OCI-LY1 (cell line): ENCODE measurements around the gene CDH26.

Experiments
- H2AFZ ChIP-seq: fragments of 200-600 bp; sonication (generic), shearing (Covaris generic); 2 replicates; pipeline ENCODE4 v1.6.0; 2014; ENCODE audit warnings: antibody characterized with exemption, mild to moderate bottlenecking, low read length
- H3F3A ChIP-seq: fragments of 200-600 bp; sonication (generic), shearing (Covaris generic); 2 replicates; pipeline ENCODE4 v1.6.0; 2014; ENCODE audit warnings: mild to moderate bottlenecking, antibody characterized with exemption, low read length, moderate library complexity; ENCODE audit not compliant: insufficient read depth
- H3K27ac ChIP-seq: fragments of 200-600 bp; sonication (generic); 2 replicates; pipeline ENCODE4 v1.5.1; 2014; ENCODE audit warnings: low read length, mixed run types, mild to moderate bottlenecking, low read depth; ENCODE audit not compliant: poor library complexity, severe bottlenecking
- H3K27me3 ChIP-seq: fragments of 200-600 bp; sonication (generic); 2 replicates; pipeline ENCODE4 v1.6.0; 2014; ENCODE audit warnings: antibody characterized with exemption, mild to moderate bottlenecking, low read length, moderate library complexity; ENCODE audit not compliant: insufficient read depth
- H3K36me3 ChIP-seq: fragments of 200-600 bp; sonication (generic); 2 replicates; pipeline ENCODE4 v1.6.1; 2014; ENCODE audit warnings: mild to moderate bottlenecking, antibody characterized with exemption, low read length, moderate library complexity, mixed read lengths; ENCODE audit not compliant: insufficient read depth
- H3K4me1 ChIP-seq: fragments of 200-600 bp; sonication (generic); 2 replicates; pipeline ENCODE4 v1.5.1; 2014; ENCODE audit warnings: mild to moderate bottlenecking, low read length, moderate library complexity; ENCODE audit not compliant: insufficient read depth, severe bottlenecking
- H3K4me2 ChIP-seq: fragments of 200-600 bp; sonication (generic), shearing (Covaris generic); 2 replicates; pipeline ENCODE4 v1.6.1; 2014; ENCODE audit warnings: low read length
- H3K4me3 ChIP-seq: fragments of 200-600 bp; sonication (generic); 2 replicates; pipeline ENCODE4 v1.5.1; 2014; ENCODE audit warnings: low read length, low read depth, mild to moderate bottlenecking, mixed read lengths; ENCODE audit not compliant: poor library complexity, severe bottlenecking
- H3K79me2 ChIP-seq: fragments of 200-600 bp; shearing (Covaris generic); 2 replicates; pipeline ENCODE4 v1.6.1; 2016; ENCODE audit warnings: mixed run types, low read length, mixed read lengths; ENCODE audit not compliant: insufficient read depth
- H3K9ac ChIP-seq: fragments of 200-600 bp; sonication (generic), shearing (Covaris generic); 2 replicates; pipeline ENCODE4 v1.6.1; 2014; ENCODE audit warnings: mild to moderate bottlenecking, low read length, mixed read lengths
- H3K9me2 ChIP-seq: fragments of 200-600 bp; sonication (generic), shearing (Covaris generic); 2 replicates; pipeline ENCODE4 v1.6.1; 2014; ENCODE audit warnings: low read depth, mild to moderate bottlenecking, low read length, mixed read lengths
- H3K9me3 ChIP-seq: fragments of 200-600 bp; shearing (Covaris generic); 2 replicates; pipeline ENCODE4 v1.6.1; 2014; ENCODE audit warnings: low read length, mixed read lengths
- H4K20me1 ChIP-seq: fragments of 200-600 bp; sonication (generic), shearing (Covaris generic); 2 replicates; pipeline ENCODE4 v1.6.0; 2016; ENCODE audit warnings: mild to moderate bottlenecking, low read length; ENCODE audit not compliant: insufficient read depth
- CTCF ChIP-seq: fragments of 200-600 bp; sonication (generic), shearing (Covaris generic); IDR thresholded peaks from 2 replicates; pipeline ENCODE4 v1.5.1; 2017; ENCODE audit warnings: mild to moderate bottlenecking, antibody characterized with exemption, low read length, moderate library complexity, mixed read lengths
- EZH2 ChIP-seq: fragments of 200-600 bp; sonication (generic), shearing (Covaris generic); IDR thresholded peaks from 2 replicates; pipeline ENCODE4 v1.8.0; 2017; ENCODE audit warnings: borderline replicate concordance, mixed run types, mild to moderate bottlenecking, antibody characterized with exemption, low read length, moderate library complexity, mixed read lengths

The CDH26 gene

GRCh38 chr20:60011512-60012507 is 53.6 kb downstream of the CDH26 start:
- H3F3A ChIP-seq = no peaks in the 10 kb centered on the region
- no peaks in the 10 kb centered on the region for H3K9me2 ChIP-seq
- H2AFZ ChIP-seq = no peak overlapping the region
- no peak overlapping the region for H3K4me3 ChIP-seq
- no peaks in the 10 kb centered on the region for H3K36me3 ChIP-seq
- no peaks in the 10 kb centered on the region for H4K20me1 ChIP-seq
- TF ChIP-seq EZH2 = no peak
- no peak for TF ChIP-seq CTCF
- H3K27me3 ChIP-seq = no peaks in the 10 kb centered on the region; the same call in 1 of the 2 replicates
- H3K9me3 ChIP-seq = no peaks in the 10 kb centered on the region
- H3K4me1 ChIP-seq = no peaks in the 10 kb centered on the region
- no peak overlapping the region for H3K27ac ChIP-seq
- no peaks in the 10 kb centered on the region for H3K79me2 ChIP-seq
- no peak overlapping the region for H3K9ac ChIP-seq
- no peak overlapping the region for H3K4me2 ChIP-seq

- Histone ChIP-seq H3K9me3 (no peaks in the 10 kb centered on the region), H3K27ac (no peak overlapping the region), H3K79me2 (no peaks in the 10 kb centered on the region), H3K9ac (no peak overlapping the region), H2AFZ (no peak overlapping the region), H3K4me2 (no peak overlapping the region), H3F3A (no peaks in the 10 kb centered on the region), H4K20me1 (no peaks in the 10 kb centered on the region), H3K4me3 (no peak overlapping the region), H3K4me1 (no peaks in the 10 kb centered on the region), H3K36me3 (no peaks in the 10 kb centered on the region), H3K27me3 (no peaks in the 10 kb centered on the region; the same call in 1 of the 2 replicates), H3K9me2 (no peaks in the 10 kb centered on the region)
- TF ChIP-seq CTCF = no peak
Observed at GRCh38 chr20:60013296-60014139, 55.3 kb downstream of the CDH26 start.

GRCh38 chr20:60016406-60016805 is 58.2 kb downstream of the CDH26 start:
- H3K4me3 ChIP-seq = no peak overlapping the region

More at GRCh38 chr20:60016406-60016805, 58.2 kb downstream of the CDH26 start:
- TF ChIP-seq EZH2 (no peak), CTCF (no peak)
- no peak overlapping the region for H3K4me2 ChIP-seq
- no peak overlapping the region for H2AFZ ChIP-seq
- H3K27me3 ChIP-seq = no peaks in the 10 kb centered on the region; the same call in 1 of the 2 replicates
- H3F3A ChIP-seq = no peaks in the 10 kb centered on the region
- no peaks in the 10 kb centered on the region for H4K20me1 ChIP-seq
- H3K9ac ChIP-seq = no peak overlapping the region
- no peaks in the 10 kb centered on the region for H3K79me2 ChIP-seq
- no peaks in the 10 kb centered on the region for H3K36me3 ChIP-seq
- H3K27ac ChIP-seq = no peak overlapping the region
- no peaks in the 10 kb centered on the region for H3K9me3 ChIP-seq
- H3K4me1 ChIP-seq = no peaks in the 10 kb centered on the region
- H3K9me2 ChIP-seq = no peaks in the 10 kb centered on the region
